Measurements from ENCODE around the gene GALNTL6. TPM values are rescaled to one million over a fixed set of nuclear protein-coding genes. Genes with fewer than 3 reads are reported as not detected.

GALNTL6 gene
- total RNA-seq, 4 donors from 2014 or later = 0.67 to 0.70 TPM; not detected in 2

DNA sequence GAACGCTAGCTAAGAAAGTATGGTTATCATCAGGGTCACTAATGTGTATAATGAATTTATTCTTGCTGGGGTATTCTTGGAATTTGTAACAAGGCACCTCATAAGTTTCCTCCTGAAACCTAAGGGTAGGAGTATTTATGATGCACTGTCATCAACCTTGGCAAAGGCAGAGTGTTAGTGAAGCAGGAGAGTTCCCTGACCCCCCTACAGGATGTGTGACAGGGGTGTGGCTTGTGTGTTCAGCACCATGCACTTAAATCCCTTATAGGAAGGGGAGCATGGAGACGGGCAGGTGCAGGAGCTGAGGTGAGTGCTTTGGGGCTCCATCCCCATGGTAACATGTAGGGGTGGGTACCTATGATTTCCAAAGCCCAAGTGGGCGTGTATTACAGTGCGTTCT lies 237.7 kb downstream of the GALNTL6 start:
- TF ChIP-seq POLR2A (IDR thresholded peaks at IDR 0.05) = no peak
- TF ChIP-seq, protein P1, sequence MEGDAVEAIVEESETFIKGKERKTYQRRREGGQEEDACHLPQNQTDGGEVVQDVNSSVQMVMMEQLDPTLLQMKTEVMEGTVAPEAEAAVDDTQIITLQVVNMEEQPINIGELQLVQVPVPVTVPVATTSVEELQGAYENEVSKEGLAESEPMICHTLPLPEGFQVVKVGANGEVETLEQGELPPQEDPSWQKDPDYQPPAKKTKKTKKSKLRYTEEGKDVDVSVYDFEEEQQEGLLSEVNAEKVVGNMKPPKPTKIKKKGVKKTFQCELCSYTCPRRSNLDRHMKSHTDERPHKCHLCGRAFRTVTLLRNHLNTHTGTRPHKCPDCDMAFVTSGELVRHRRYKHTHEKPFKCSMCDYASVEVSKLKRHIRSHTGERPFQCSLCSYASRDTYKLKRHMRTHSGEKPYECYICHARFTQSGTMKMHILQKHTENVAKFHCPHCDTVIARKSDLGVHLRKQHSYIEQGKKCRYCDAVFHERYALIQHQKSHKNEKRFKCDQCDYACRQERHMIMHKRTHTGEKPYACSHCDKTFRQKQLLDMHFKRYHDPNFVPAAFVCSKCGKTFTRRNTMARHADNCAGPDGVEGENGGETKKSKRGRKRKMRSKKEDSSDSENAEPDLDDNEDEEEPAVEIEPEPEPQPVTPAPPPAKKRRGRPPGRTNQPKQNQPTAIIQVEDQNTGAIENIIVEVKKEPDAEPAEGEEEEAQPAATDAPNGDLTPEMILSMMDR (IDR thresholded peaks at IDR 0.05) = no peak
- no peak for DNase-seq
- no peaks in the 10 kb centered on the region for H3K9me3 ChIP-seq
- H3K36me3 ChIP-seq = no peaks in the 10 kb centered on the region
- no peak overlapping the region for H3K27ac ChIP-seq
- no peaks in the 10 kb centered on the region for H3K27me3 ChIP-seq
- H3K4me1 ChIP-seq = no peaks in the 10 kb centered on the region
- H3K4me3 ChIP-seq = no peak overlapping the region

DNA sequence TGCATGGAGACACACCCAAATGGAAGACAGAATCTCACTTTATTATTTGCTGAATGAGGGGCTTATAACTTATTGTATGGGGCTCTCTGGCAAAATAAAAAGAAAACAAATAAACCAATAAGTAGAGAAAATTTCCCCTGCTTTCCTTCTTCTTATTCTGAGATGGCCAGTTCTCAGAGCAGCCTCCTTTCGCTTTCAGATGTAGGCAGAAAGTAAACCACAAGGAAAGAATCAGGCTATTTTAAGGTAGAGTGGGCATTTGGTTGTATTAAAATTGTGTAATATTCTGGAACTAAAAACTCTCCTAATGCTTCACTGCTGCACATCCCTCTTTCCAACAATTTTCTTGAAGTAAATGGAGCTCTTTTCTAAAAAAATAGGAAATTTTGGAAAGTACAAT lies 241.8 kb downstream of the GALNTL6 start:
- H3K27ac ChIP-seq = no peak overlapping the region
- TF ChIP-seq POLR2A (IDR thresholded peaks at IDR 0.05) = no peak
- H3K36me3 ChIP-seq = no peaks in the 10 kb centered on the region
- no peaks in the 10 kb centered on the region for H3K9me3 ChIP-seq
- H3K4me3 ChIP-seq = no peak overlapping the region
- H3K27me3 ChIP-seq = no peaks in the 10 kb centered on the region
- H3K4me1 ChIP-seq = no peaks in the 10 kb centered on the region
- DNase-seq = no peak

DNA sequence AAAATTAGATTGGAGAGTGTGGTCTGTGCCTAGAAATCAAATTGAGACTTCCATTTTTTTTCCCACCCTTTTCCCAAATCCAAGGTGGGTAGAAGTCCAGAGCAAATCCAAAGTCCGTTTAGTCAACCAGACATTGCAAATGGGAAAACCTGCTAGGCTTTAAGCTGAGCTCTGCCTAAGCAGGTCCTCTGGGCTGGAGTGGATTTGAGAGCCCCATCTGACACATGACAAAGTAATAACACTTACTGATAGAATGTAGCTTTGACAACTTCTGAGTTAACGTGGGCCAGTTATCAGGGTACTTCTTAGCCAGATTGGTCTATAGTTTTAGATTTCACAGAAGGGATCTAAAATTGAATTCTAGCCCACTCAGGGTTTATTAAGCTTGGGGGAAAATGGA lies 242.3 kb downstream of the GALNTL6 start:
- no peaks in the 10 kb centered on the region for H3K9me3 ChIP-seq
- H3K27me3 ChIP-seq = no peaks in the 10 kb centered on the region
- no peaks in the 10 kb centered on the region for H3K36me3 ChIP-seq
- H3K4me3 ChIP-seq = no peak overlapping the region
- TF ChIP-seq, protein P1 (IDR thresholded peaks at IDR 0.05) = no peak
- TF ChIP-seq POLR2A (IDR thresholded peaks at IDR 0.05) = no peak
- H3K27ac ChIP-seq = no peak overlapping the region
- no peak for DNase-seq
- H3K4me1 ChIP-seq = no peaks in the 10 kb centered on the region

DNA sequence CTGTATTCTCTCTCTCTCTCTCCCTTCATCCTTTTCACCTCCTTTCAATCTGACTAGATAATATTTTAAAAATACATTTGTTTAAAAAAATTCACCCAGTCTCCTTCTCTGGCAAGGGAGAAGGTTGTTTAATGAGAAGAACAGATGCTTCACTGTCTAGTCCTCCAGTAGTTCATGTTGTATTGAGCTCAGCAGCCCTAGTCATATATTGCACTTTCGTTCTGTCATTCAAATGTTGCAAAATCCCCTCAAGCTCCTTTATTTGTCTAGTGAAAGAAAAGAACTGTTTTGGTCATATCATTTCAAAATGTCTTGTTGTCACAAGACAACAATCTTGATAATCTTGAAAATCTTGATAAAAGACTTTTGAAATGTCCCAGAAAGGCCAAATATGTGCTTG lies 248.0 kb downstream of the GALNTL6 start:
- TF ChIP-seq POLR2A (IDR thresholded peaks at IDR 0.05) = no peak
- TF ChIP-seq, protein P1 (IDR thresholded peaks at IDR 0.05) = no peak
- Histone ChIP-seq H3K9me3 (no peaks in the 10 kb centered on the region), H3K4me3 (no peak overlapping the region), H3K4me1 (no peaks in the 10 kb centered on the region), H3K36me3 (no peaks in the 10 kb centered on the region), H3K27ac (no peak overlapping the region), H3K27me3 (no peaks in the 10 kb centered on the region)
- DNase-seq = no peak

DNA sequence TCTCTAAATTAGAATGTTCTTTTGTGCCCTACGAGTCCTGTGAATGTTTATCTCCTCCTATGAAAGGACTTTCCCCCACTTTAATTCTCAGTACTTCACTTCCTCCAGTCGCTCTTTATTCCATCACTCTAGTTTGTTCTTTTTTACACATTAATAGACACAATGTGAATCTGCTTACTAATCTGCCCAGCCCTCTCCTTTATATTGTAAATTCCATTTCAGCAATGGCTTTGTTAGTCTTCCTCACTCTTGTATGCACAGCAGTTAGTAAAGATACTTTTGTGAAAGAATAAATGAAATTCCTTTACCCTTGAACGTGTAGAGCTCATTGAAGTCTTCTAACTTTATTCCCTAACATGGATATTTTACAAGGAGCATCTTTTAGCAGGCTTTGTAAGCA lies 255.3 kb downstream of the GALNTL6 start:
- DNase-seq = no peak
- Histone ChIP-seq H3K4me3 (no peak overlapping the region), H3K36me3 (no peaks in the 10 kb centered on the region), H3K4me1 (no peaks in the 10 kb centered on the region), H3K27ac (no peak overlapping the region), H3K27me3 (no peaks in the 10 kb centered on the region), H3K9me3 (no peaks in the 10 kb centered on the region)
- TF ChIP-seq, protein P1 (IDR thresholded peaks at IDR 0.05) = no peak
- no peak for TF ChIP-seq POLR2A (IDR thresholded peaks at IDR 0.05)

DNA sequence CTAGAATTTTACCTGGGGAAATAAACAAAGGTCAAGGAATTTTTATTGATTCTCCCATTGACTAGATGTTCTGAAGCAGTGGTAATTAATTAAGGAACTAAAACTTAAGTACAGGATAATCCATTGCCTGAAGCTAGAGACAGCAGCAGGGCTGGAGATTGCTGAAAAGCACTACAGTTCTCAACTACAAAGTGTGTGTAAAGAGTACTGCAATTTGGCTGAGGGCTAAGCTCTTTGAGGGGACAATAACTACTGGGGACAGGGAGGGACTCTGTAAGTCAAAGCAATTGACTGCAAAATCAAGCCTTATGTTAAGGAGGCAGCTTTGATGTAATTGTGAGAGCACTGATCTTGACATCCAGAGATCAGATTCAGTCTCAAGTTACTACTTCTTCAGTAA lies 260.4 kb downstream of the GALNTL6 start:
- Histone ChIP-seq H3K27ac (no peak overlapping the region), H3K36me3 (no peaks in the 10 kb centered on the region), H3K4me1 (no peaks in the 10 kb centered on the region), H3K9me3 (no peaks in the 10 kb centered on the region), H3K4me3 (no peak overlapping the region), H3K27me3 (no peaks in the 10 kb centered on the region)
- no peak for DNase-seq
- TF ChIP-seq, protein P1 (IDR thresholded peaks at IDR 0.05) = no peak
- no peak for TF ChIP-seq POLR2A (IDR thresholded peaks at IDR 0.05)

Measured in Peyer's patch (tissue), 4 donors.